ENCODE data around the gene EMSY.

The EMSY gene

DNA sequence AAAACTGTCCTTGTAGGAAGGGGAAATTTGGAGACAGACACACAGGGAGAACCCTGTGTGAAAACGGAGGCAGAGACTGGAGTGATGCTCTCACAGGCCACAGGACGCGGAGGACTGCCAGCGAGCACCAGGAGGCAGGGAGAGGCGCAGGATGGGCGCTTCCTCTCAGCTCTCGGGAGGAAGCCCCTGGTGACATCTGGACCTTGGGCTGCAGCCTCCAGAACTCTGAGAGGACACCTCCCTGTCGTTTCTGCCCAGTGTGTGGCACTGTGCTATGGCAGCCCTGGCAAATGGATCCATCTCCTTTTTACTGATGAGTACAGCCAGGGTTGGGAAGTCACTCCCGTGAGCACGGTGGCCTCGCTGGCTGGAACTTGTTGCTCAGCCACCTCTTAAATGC, 151.8 kb downstream of the EMSY start:
- DNase-seq (ENCODE audit: low read depth in 3 of 3, low spot score in 1 of 3), result no peak

DNA sequence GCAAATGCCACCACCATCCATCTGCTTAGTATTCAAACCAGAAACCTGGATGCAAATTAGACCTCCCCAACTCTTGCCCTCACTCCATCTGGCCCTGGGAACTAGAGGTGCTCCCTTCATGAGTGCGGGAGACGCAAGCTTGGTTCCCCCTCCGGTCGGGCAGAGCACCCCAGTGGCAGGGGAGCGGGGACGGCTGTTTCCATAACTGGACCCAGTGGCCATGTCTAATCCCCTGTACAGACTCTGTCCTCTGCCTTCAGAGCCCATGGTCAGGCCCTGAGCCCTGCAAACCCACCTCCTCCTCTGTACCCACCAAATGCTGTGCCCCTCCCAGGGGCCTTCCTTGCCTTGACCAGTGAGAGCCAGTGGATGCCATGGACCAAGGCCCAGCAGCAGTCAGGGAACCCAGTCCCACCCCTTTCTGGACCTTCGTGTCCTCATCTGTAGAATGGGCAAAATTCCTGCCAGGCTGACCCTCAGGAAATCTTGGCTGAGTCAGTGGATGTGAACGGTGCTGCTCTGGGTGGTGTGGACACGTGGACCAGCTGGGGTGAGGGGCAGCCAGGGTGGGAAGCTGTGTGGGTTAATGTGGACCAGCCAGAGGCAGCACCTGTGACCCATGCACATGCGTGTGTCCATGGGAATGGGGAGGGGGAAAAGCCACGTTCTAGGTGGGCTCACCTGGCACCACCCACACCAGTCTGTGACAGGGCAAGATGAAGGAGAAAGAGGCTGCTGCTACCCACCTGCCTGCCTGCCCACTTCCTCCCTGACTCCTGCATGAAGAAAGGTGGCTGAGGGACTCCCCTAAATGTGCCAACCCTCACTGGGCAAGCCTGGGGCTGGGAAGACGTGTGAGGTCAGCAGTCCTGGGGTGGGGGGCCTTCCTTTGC, 153.0 kb downstream of the EMSY start:
- DNase-seq (ENCODE audit: low read depth in 3 of 3, low spot score in 1 of 3), result no peak

DNA sequence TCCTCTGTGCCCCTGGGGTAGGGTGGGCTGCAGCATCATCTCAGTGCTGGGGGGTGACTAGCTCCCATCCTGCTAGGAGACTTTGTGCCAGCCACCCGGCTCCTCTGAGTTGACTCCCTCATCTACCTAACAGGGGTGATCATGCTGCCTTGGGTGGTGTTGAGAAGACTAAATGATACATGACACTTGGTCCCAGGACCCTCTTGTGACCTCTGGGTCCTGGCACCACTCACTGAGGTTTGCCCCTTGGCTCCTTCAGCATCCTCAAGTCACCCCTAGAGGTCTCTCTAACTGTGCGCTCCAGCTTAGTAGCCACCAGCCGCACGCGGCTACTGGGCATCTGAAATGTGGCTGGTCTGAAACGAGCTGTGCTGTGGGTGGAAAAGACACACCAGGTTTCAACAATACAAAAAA, 153.6 kb downstream of the EMSY start:
- no peak for DNase-seq (ENCODE audit: low read depth in 3 of 3, low spot score in 1 of 3)

DNA sequence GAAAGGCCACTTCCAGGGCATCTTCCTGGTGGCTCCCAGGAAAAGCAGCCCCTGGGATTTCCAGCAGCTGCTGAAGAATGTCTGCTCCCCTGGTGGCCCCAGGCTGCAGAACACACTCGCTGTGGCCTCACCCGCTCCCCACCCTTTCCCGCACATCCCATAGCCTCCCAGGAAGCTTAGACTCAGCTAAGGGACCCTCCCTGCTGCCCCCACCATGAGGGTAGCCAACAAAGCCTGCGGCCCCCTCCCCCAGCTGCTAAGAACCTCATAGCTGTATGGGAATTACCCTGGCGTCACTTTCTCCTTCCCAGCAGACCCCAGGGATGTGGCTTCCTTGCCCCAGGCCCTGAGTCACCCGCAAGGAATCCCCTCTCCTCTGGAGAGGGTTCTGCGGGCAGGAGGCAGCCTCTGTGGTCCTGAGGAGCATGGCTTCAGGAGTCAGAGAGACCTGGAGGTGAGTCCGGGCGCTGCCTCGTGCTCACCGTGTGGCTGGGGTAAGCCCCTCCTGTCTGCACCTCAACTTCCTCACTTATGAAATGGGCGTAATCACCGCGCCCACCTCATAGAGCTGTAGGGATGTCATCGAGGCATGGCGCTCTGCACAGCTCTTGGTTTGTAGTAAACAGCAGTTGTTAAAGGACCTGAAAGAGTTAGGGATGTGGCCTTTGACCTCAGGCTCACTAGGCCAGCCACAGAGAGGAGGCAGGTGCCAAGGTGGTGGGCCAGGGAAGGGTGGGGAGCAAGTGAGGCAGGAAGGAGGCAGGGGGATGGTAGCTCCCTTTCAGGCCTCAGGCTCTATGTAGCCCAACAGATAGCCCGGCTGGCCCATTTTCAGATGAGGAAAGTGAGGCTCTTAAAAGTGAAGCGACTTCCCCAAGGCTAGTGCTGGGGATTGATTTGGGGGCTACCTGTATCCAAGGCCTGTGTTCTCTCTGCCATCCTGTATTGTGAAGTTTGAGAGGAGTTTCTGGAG, 154.5 kb downstream of the EMSY start:
- DNase-seq (ENCODE audit: low read depth in 3 of 3, low spot score in 1 of 3), result no peak

DNA sequence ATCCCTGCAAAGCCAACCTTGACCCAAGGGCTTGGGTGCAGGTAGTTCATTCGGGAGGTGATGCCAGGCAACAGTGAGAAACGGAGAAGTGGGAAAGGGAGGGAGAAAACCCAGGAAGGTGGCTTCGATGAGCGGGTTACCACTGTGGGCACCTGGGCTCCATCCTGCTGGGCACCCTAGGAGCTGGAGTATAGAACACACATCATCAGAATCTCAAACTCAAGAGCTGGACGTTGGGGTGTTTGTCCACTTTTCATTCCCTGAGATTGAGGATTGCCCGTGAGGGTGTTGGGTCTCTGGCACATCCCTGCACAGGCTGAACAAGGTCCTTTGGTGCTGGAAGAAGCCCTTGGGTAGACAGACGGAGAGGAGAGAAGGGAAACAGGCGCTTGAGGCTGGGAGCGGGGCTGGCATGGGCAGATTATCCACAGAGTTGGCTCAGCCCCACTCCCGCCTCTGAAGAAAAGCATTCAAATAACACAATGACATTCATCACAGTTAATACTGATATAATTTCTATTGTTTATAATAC, 155.4 kb downstream of the EMSY start:
- no peak for DNase-seq (ENCODE audit: low read depth in 3 of 3, low spot score in 1 of 3)

DNA sequence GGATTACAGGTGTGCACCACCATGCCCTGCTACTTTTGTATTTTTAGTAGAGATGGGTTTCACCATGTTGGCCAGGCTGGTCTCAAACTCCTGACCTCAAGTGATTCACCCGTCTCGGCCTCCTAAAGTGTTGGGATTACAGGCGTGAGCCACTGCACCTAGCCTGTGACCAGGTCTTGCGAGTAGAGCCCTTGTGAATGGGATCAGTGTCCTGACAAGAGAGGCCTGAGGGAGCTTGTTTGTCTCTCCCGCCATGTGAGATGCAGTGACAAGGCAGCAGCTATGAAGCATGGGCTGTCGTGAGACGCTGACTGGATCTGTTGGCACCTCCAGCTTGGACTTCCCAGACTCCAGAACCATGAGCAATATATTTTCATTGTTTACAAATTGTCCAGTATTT, 156.5 kb downstream of the EMSY start:
- DNase-seq (ENCODE audit: low read depth in 3 of 3, low spot score in 1 of 3), result no peak

DNA sequence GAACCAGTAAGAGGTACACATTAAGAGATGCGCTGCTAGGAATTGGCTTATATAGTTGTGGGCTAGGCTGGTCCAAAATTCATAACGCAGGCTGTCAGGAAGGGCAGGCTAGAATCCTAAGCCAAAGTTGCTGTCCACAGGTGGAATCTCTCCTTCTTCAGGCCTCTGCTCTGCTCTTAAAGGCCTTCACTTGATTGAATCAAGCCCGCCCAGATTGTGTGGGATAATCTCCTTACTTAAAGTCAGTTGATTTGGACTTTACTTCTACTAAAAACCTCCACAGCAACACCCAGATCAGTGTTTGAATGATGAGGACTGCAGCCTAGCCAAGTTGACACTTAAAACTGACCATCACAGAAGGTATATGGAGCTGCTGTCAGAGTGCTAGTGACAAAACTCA, 156.9 kb downstream of the EMSY start:
- no peak for DNase-seq (ENCODE audit: low read depth in 3 of 3, low spot score in 1 of 3)

DNA sequence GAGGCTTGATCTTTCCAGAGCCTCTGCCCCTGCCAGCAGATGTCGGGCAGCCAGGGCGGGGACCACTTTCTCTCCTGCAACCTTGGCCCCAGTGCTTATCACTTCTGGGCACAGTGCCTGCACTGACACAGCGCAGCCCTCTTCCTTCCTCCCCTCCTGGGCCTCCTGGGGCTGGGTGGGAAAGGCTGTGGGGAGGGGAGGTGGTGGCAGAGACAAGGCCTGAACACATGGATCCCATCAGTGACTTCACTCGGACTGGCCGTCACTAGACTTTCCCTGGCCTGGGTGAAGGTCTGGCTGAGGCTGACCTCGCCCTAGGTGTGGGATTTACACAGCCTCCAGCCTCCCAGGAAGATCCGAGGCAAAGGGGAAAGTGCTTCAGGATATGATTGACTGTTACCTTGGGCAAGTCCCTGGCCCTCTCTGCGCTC, 157.6 kb downstream of the EMSY start:
- no peak for DNase-seq (ENCODE audit: low read depth in 3 of 3, low spot score in 1 of 3)
